ENCODE results near the gene NFKB1.

- TF ChIP-seq CTCF (IDR thresholded peaks at IDR 0.05) (no peak), POLR2A (IDR thresholded peaks at IDR 0.05) (no peak), POLR2AphosphoS5 (IDR thresholded peaks at IDR 0.05; ENCODE audit: insufficient read depth in 1 of 2, low read depth in 1 of 2) (no peak)
These were observed 24.3 kb downstream of the NFKB1 start for GRCh38 chr4:102525504-102525903.
